ENCODE measurements around the gene TBC1D10B.

Gene TBC1D10B

GRCh38 chr16:30374538-30374937, 4.2 kb upstream of the TBC1D10B start, which contains the start of gene MYL11:
Gene MYL11, plus strand, starts transcription at chr16:30374802. Its CDS starts 56 bp downstream, at chr16:30374858.
- no peak for DNase-seq (ENCODE audit: low spot score)

- DNase-seq (ENCODE audit: low spot score): no peak
Observed at GRCh38 chr16:30372725-30373124, 2.4 kb upstream of the TBC1D10B start.

GRCh38 chr16:30372038-30372712, 1.9 kb upstream of the TBC1D10B start:
- no peak for DNase-seq (ENCODE audit: low spot score)

GRCh38 chr16:30371248-30371816, 1.0 kb upstream of the TBC1D10B start:
- DNase-seq (ENCODE audit: low spot score): no peak

GRCh38 chr16:30369938-30370455, 297 bp downstream of the TBC1D10B start:
- no peak for DNase-seq (ENCODE audit: low spot score)

GRCh38 chr16:30369091-30369937, 980 bp downstream of the TBC1D10B start:
- DNase-seq (ENCODE audit: low spot score): no peak

GRCh38 chr16:30368792-30369090, 1.6 kb downstream of the TBC1D10B start:
- no peak for DNase-seq (ENCODE audit: low spot score)

- DNase-seq (ENCODE audit: low spot score): no peak
Observed at GRCh38 chr16:30368122-30368791, 2.0 kb downstream of the TBC1D10B start.

GRCh38 chr16:30367349-30368009, 2.8 kb downstream of the TBC1D10B start:
- DNase-seq (ENCODE audit: low spot score): no peak

GRCh38 chr16:30366511-30366910, 3.8 kb downstream of the TBC1D10B start:
- no peak for DNase-seq (ENCODE audit: low spot score)

GRCh38 chr16:30365200-30365599, 5.1 kb downstream of the TBC1D10B start:
- DNase-seq (ENCODE audit: low spot score): no peak

- no peak for DNase-seq (ENCODE audit: low spot score)
Observed at GRCh38 chr16:30361180-30361579, 9.1 kb downstream of the TBC1D10B start.

GRCh38 chr16:30359871-30360170, 10.5 kb downstream of the TBC1D10B start:
- DNase-seq (ENCODE audit: low spot score): no peak

GRCh38 chr16:30358990-30359870, 11.1 kb downstream of the TBC1D10B start:
- no peak for DNase-seq (ENCODE audit: low spot score)

GRCh38 chr16:30358577-30358936, 11.7 kb downstream of the TBC1D10B start:
- DNase-seq (ENCODE audit: low spot score): no peak

GRCh38 chr16:30357715-30358576, 12.3 kb downstream of the TBC1D10B start:
- no peak for DNase-seq (ENCODE audit: low spot score)

- DNase-seq (ENCODE audit: low spot score): no peak
Observed at GRCh38 chr16:30357085-30357714, 13.1 kb downstream of the TBC1D10B start.

GRCh38 chr16:30356401-30357084, 13.8 kb downstream of the TBC1D10B start:
- DNase-seq (ENCODE audit: low spot score): no peak

GRCh38 chr16:30355954-30356308, 14.4 kb downstream of the TBC1D10B start:
- no peak for DNase-seq (ENCODE audit: low spot score)

All from germinal center (tissue), 1 donor.